GM19035 (cell line): ENCODE results near the gene CACNA1I.
"Not testable (repeated sequence)": the region's sequence is repeated elsewhere in the genome, so short reads cannot be mapped to it uniquely, and the experiment has no call there.

Experiments
- ATAC-seq: cut with Tn5 transposase; IDR thresholded peaks from one replicate; pipeline ENCODE4 v1.9.1; 2021; ENCODE audit not compliant: unreplicated experiment

CACNA1I gene

GRCh38 chr22:39731881-39732555 lies 161.5 kb downstream of the CACNA1I start:
- no peak for ATAC-seq

- ATAC-seq, result no peak
Observed at GRCh38 chr22:39732625-39733024, 162.1 kb downstream of the CACNA1I start.

- no peak for ATAC-seq
Observed at GRCh38 chr22:39733191-39733590, 162.6 kb downstream of the CACNA1I start.

GRCh38 chr22:39734046-39734445 lies 163.5 kb downstream of the CACNA1I start:
- ATAC-seq, result not testable (repeated sequence)

- no peak for ATAC-seq
Observed at GRCh38 chr22:39734866-39735265, 164.3 kb downstream of the CACNA1I start.

GRCh38 chr22:39735776-39736175 lies 165.2 kb downstream of the CACNA1I start:
- no peak for ATAC-seq

GRCh38 chr22:39738746-39739145 lies 168.2 kb downstream of the CACNA1I start:
- no peak for ATAC-seq
